ENCODE results near the gene NPAT.

- TF ChIP-seq CTCF (IDR thresholded peaks at IDR 0.05; ENCODE audit: poor library complexity) (no peak), EZH2phosphoT487 (IDR thresholded peaks at IDR 0.05; ENCODE audit: low read depth, severe bottlenecking, unreplicated experiment) (no peak)
These were observed 4.0 kb downstream of the NPAT start for GRCh38 chr11:108218455-108218854.

All from hepatocyte (in vitro differentiated cells).